ENCODE measurements around the gene RBM25.

DNA sequence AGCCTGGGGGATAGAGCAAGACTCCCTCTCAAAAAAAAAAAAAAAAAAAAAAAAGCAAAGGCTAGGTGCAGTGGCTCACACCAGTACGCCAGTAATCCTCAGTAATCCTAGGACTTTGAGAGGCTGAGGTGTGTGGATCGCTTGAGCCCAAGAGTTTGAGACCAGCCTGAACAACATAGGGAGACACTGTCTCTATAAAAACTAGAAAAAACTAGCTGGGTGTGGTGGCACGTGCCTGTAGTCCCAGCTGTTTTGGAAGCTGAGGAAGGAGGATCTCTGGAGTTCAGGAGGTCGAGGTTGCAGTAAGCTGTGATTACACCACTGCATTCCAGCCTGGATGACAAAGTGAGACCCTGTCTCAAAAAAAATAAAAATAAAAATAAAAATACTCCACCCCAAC lies 8.9 kb upstream of the RBM25 start:
- TF ChIP-seq, protein P1, sequence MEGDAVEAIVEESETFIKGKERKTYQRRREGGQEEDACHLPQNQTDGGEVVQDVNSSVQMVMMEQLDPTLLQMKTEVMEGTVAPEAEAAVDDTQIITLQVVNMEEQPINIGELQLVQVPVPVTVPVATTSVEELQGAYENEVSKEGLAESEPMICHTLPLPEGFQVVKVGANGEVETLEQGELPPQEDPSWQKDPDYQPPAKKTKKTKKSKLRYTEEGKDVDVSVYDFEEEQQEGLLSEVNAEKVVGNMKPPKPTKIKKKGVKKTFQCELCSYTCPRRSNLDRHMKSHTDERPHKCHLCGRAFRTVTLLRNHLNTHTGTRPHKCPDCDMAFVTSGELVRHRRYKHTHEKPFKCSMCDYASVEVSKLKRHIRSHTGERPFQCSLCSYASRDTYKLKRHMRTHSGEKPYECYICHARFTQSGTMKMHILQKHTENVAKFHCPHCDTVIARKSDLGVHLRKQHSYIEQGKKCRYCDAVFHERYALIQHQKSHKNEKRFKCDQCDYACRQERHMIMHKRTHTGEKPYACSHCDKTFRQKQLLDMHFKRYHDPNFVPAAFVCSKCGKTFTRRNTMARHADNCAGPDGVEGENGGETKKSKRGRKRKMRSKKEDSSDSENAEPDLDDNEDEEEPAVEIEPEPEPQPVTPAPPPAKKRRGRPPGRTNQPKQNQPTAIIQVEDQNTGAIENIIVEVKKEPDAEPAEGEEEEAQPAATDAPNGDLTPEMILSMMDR (IDR thresholded peaks at IDR 0.05), result no peak
- TF ChIP-seq POLR2A (IDR thresholded peaks at IDR 0.05), result no peak

All from body of pancreas (tissue), 4 donors.